DND-41 (cell line): ENCODE measurements around the gene SCGB1A1.

Experiments used
- ATAC-seq: fragments of 200-7000 bp; cut with Tn5 transposase; 3 replicates; pipeline ENCODE4 v1.9.1; 2021; ENCODE audit warnings: low read depth; ENCODE audit not compliant: insufficient read depth
- DNase-seq: peaks from one replicate; pipeline ENCODE4 v3.0.0-alpha.2; 2020
- H2AFZ ChIP-seq: 2 replicates; pipeline ENCODE4 v1.6.0; 2012; ENCODE audit warnings: low read depth, low read length
- H3K27ac ChIP-seq: 2 replicates; pipeline ENCODE4 v1.5.1; 2012; ENCODE audit warnings: low read length, inconsistent platforms
- H3K27me3 ChIP-seq: fragments of 200-600 bp; sonication (generic); 2 replicates; pipeline ENCODE4 v1.6.0; 2012; ENCODE audit warnings: low read length, mild to moderate bottlenecking, inconsistent platforms; ENCODE audit not compliant: insufficient read depth, poor library complexity
- H3K36me3 ChIP-seq: 2 replicates; pipeline ENCODE4 v1.5.1; 2012; ENCODE audit warnings: low read length, inconsistent platforms; ENCODE audit not compliant: insufficient read depth
- H3K4me1 ChIP-seq: 2 replicates; pipeline ENCODE4 v1.5.1; 2012; ENCODE audit warnings: mild to moderate bottlenecking, low read length; ENCODE audit not compliant: insufficient read depth
- H3K4me2 ChIP-seq: 2 replicates; pipeline ENCODE4 v1.6.0; 2012; ENCODE audit warnings: mild to moderate bottlenecking, moderate library complexity, low read length, inconsistent platforms; ENCODE audit not compliant: insufficient read depth
- H3K4me3 ChIP-seq, 2 experiments: fragments of 200-600 bp in 1 of 2; shearing (Covaris generic) in 1 of 2; 2 replicates each; pipeline ENCODE4 v1.5.1; 2012 to 2016; ENCODE audit warnings: inconsistent platforms in 2 of 2, low read length in 2 of 2, mild to moderate bottlenecking in 2 of 2, low read depth in 1 of 2, moderate library complexity in 1 of 2
- H3K79me2 ChIP-seq: 2 replicates; pipeline ENCODE4 v1.6.0; 2012; ENCODE audit warnings: low read length, inconsistent platforms; ENCODE audit not compliant: insufficient read depth
- H3K9ac ChIP-seq: 2 replicates; pipeline ENCODE4 v1.6.0; 2012; ENCODE audit warnings: low read depth, mild to moderate bottlenecking, inconsistent platforms, low read length, moderate library complexity
- H3K9me3 ChIP-seq: 2 replicates; pipeline ENCODE4 v1.5.1; 2012; ENCODE audit warnings: low read length, moderate library complexity, mild to moderate bottlenecking, inconsistent platforms; ENCODE audit not compliant: insufficient read depth, severe bottlenecking
- H4K20me1 ChIP-seq: 2 replicates; pipeline ENCODE4 v1.6.0; 2012; ENCODE audit warnings: low read length; ENCODE audit not compliant: insufficient read depth
- EZH2 ChIP-seq: IDR thresholded peaks from 3 replicates; pipeline ENCODE4 v1.6.1; 2012; ENCODE audit warnings: borderline replicate concordance, low read depth, mild to moderate bottlenecking, moderate library complexity, low read length, inconsistent platforms; ENCODE audit not compliant: severe bottlenecking
- TF ChIP-seq, protein P1 (sequence below): IDR thresholded peaks from 2 replicates; pipeline ENCODE4 v1.5.1; 2012; ENCODE audit warnings: borderline replicate concordance, low read length, moderate library complexity, mild to moderate bottlenecking; ENCODE audit not compliant: poor library complexity, severe bottlenecking; ENCODE audit errors: extremely low read depth

Gene SCGB1A1

DNA sequence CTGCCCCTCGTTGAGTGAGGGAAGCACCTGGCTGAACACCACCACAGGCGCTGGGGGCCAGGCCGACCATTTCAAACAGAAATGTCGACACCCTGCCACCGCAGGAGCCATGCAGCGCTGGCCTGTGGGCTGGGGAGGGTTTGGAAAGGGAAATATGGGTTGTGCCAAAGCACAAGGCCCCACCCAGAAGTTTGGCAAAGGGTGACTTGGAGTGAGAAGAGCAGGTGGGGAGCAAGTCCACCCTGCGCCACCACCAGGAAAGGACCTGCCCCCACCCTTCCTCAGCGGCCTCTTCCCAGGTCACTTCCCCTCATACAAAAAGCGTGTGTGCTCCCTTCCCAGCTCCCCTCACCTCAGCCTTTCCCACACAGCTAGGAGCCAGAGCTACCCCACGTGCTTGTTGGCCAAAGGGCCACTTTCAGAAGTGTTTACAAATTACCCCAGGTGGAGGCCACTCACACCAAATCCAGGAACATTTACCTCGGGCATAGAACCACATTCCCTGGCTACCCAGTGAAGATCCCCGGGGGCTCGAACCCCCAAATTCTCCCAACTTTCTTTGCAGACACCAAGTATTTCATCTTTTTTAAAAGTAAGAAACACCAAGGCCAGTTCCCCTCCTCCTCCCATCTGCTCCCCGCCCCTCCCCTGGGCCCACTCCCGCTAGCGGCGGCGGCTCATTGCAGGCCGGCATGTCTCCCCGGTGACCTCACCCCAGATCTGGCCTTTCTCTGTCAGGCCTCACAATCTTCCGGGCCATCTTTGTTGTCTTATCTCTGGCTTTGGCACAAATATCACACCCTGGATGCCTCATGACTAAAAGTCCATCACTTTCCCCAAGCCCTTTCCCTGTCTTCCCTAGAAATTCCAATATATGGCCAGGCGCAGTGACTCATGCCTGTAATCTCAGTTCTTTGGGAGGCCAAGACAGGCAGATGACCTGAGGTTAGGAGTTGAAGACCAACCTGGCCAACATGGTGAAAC is 20.5 kb upstream of the SCGB1A1 start:
- H3K9ac ChIP-seq: no peak overlapping the region
- H2AFZ ChIP-seq: no peak overlapping the region
- no peak for DNase-seq

DNA sequence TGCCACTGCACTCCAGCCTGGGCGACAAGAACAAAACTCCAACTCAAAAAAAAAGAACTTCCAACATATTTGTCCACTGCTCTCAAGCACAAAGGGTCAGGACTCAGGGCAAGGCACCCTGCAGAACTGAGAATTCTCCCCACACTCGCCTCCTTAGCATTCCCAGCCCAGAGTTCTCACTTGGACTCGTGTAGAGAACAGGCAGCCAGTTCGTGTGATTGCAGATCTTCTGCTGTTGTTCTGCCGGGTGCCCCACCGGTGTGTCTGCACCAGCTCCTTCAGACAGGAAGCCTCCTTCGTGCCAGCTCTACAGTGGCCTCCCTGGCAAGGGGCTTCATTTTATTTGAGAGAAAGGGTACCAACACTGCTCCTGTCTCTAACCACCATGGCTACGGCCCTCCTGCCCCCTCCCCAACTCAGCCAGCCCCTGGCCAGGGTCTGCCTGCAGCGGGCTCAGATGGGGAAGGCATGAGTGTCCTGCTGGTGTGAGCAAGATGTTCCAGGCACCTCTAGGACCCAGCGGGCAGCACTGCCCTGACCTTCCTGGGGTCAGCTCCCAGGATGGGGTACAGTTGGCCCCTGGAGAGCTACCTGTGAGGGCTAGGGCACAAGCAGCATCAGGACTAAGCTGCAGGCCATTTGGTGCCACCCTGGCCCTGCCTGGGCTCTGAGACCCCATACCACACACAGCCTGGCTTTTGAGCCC is 19.5 kb upstream of the SCGB1A1 start:
- Histone ChIP-seq H3K9me3 (no peaks in the 10 kb centered on the region), H3K4me1 (0 out of 2 replicates have a peak, but pooled peaks cover 5% of the 10 kb centered on the region), H3K27me3 (peaks cover 9% of the 10 kb centered on the region), H3K4me2 (no peak overlapping the region), H4K20me1 (no peaks in the 10 kb centered on the region), H3K36me3 (no peaks in the 10 kb centered on the region), H3K4me3 (no peak overlapping the region), H3K9ac (no peak overlapping the region), H3K27ac (no peak overlapping the region), H2AFZ (no peak overlapping the region), H3K79me2 (no peaks in the 10 kb centered on the region)
- ATAC-seq: no peak
- TF ChIP-seq EZH2: no peak
- TF ChIP-seq, protein P1, sequence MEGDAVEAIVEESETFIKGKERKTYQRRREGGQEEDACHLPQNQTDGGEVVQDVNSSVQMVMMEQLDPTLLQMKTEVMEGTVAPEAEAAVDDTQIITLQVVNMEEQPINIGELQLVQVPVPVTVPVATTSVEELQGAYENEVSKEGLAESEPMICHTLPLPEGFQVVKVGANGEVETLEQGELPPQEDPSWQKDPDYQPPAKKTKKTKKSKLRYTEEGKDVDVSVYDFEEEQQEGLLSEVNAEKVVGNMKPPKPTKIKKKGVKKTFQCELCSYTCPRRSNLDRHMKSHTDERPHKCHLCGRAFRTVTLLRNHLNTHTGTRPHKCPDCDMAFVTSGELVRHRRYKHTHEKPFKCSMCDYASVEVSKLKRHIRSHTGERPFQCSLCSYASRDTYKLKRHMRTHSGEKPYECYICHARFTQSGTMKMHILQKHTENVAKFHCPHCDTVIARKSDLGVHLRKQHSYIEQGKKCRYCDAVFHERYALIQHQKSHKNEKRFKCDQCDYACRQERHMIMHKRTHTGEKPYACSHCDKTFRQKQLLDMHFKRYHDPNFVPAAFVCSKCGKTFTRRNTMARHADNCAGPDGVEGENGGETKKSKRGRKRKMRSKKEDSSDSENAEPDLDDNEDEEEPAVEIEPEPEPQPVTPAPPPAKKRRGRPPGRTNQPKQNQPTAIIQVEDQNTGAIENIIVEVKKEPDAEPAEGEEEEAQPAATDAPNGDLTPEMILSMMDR: no peak
- DNase-seq: no peak

More for the DNA sequence above, 20.5 kb upstream of the SCGB1A1 start:
- no peak for ATAC-seq
- Histone ChIP-seq H3K79me2 (no peaks in the 10 kb centered on the region), H3K27me3 (peaks cover 9% of the 10 kb centered on the region), H3K4me2 (no peak overlapping the region), H3K9me3 (no peaks in the 10 kb centered on the region), H3K4me1 (0 out of 2 replicates have a peak, but pooled peaks cover 5% of the 10 kb centered on the region), H3K27ac (no peak overlapping the region), H3K4me3 (no peak overlapping the region), H3K36me3 (no peaks in the 10 kb centered on the region), H4K20me1 (no peaks in the 10 kb centered on the region)
- TF ChIP-seq, protein P1: no peak
- TF ChIP-seq EZH2: no peak

DNA sequence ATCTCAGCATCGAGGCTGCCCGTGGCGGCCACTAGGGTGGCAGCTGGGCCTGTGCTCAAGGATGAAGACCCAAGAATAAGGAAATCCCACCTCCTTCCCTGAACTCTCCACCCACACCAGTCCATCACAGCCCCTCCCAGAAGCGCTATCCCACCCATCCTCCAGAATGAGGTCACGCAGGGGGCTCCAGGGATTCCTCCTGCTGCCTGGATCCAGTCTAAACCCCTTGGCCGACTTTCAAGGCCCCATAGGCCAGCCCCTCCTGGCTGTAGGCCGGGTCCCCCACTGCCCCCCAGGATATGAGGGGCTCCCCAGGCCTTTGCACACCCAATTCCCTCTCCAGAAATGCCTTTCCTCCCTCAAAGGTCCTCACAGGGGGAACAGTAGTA is 19.0 kb upstream of the SCGB1A1 start:
- Histone ChIP-seq H3K9ac (no peak overlapping the region), H3K4me2 (no peak overlapping the region), H3K9me3 (no peaks in the 10 kb centered on the region), H3K27me3 (peaks cover 9% of the 10 kb centered on the region), H2AFZ (no peak overlapping the region), H4K20me1 (no peaks in the 10 kb centered on the region), H3K36me3 (no peaks in the 10 kb centered on the region), H3K79me2 (no peaks in the 10 kb centered on the region), H3K27ac (no peak overlapping the region), H3K4me1 (0 out of 2 replicates have a peak, but pooled peaks cover 5% of the 10 kb centered on the region), H3K4me3 (no peak overlapping the region)
- DNase-seq: no peak
- TF ChIP-seq EZH2: no peak
- no peak for ATAC-seq

DNA sequence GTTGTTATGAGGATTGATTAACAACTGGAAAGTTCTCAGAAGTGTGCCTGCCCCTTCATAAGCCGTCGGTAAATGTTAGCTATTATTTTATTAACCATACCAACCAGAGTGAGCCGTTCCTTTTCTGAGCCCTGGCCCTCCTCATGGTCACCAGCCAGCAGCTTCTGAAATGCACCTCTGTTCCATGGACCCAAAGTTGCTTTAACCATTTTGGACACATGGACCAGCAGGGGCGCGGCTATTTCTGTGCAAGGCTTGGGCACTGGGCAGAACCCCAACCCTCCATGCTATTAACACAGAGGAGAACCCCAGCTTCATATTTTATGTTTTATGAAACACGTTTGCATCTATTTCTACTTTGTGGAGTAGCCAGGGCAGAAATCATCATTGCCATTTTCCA is 18.6 kb upstream of the SCGB1A1 start:
- Histone ChIP-seq H3K36me3 (no peaks in the 10 kb centered on the region), H3K9me3 (no peaks in the 10 kb centered on the region), H3K9ac (no peak overlapping the region), H3K4me2 (no peak overlapping the region), H3K79me2 (no peaks in the 10 kb centered on the region), H3K4me1 (0 out of 2 replicates have a peak, but pooled peaks cover 5% of the 10 kb centered on the region), H2AFZ (no peak overlapping the region), H4K20me1 (no peaks in the 10 kb centered on the region), H3K27me3 (peaks cover 9% of the 10 kb centered on the region), H3K4me3 (no peak overlapping the region), H3K27ac (no peak overlapping the region)
- ATAC-seq: no peak
- no peak for DNase-seq
- TF ChIP-seq EZH2: no peak
- TF ChIP-seq, protein P1: no peak
